ENCODE results near the gene PLA2G4E.

PLA2G4E gene

GRCh38 chr15:42063122-42063848 is 42.4 kb upstream of the PLA2G4E start:
- ATAC-seq = no peak
- no peak for TF ChIP-seq POU6F1 (CRISPR knock-in tag; IDR thresholded peaks at IDR 0.05; ENCODE audit: borderline replicate concordance, low read depth)
- TF ChIP-seq OSR1 (CRISPR knock-in tag; IDR thresholded peaks at IDR 0.05) = no peak
- no peak for TF ChIP-seq SNAI2 (CRISPR knock-in tag; IDR thresholded peaks at IDR 0.05)
- no peak for TF ChIP-seq GLIS3 (CRISPR knock-in tag; IDR thresholded peaks at IDR 0.05)
- TF ChIP-seq PPARA (CRISPR knock-in tag; IDR thresholded peaks at IDR 0.05; ENCODE audit: borderline replicate concordance) = no peak
- TF ChIP-seq PATZ1 (CRISPR knock-in tag; IDR thresholded peaks at IDR 0.05; ENCODE audit: borderline replicate concordance) = no peak
- no peak for TF ChIP-seq ZC3H10 (CRISPR knock-in tag; IDR thresholded peaks at IDR 0.05)

- ATAC-seq = no peak
These were observed 41.5 kb upstream of the PLA2G4E start for GRCh38 chr15:42062284-42062806.

DNA sequence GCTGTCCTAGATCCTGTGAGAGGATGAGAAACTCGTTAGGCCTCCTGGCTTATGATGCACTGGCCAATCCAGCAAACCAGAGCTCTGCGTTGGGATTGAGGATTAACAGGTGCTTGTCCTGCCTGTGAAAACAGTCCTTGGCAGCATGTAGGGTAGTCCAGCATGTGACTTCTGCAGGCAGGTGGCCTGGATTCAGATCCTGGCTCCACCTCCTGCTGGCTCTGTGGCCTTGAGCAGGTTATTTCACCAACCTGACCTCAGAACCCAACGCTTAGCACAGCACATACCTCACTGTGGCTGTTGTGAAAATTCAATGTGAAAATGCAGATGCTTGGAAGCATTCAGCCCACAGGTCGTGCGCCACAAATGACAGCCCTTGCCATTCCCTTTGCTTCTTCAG is 40.0 kb upstream of the PLA2G4E start:
- ATAC-seq = no peak
- no peak for TF ChIP-seq ZNF70 (CRISPR knock-in tag; IDR thresholded peaks at IDR 0.05)
- no peak for TF ChIP-seq TCF4 (CRISPR knock-in tag; IDR thresholded peaks at IDR 0.05; ENCODE audit: borderline replicate concordance)
- no peak for TF ChIP-seq ZFP3 (CRISPR knock-in tag; IDR thresholded peaks at IDR 0.05)
- TF ChIP-seq, protein P1, sequence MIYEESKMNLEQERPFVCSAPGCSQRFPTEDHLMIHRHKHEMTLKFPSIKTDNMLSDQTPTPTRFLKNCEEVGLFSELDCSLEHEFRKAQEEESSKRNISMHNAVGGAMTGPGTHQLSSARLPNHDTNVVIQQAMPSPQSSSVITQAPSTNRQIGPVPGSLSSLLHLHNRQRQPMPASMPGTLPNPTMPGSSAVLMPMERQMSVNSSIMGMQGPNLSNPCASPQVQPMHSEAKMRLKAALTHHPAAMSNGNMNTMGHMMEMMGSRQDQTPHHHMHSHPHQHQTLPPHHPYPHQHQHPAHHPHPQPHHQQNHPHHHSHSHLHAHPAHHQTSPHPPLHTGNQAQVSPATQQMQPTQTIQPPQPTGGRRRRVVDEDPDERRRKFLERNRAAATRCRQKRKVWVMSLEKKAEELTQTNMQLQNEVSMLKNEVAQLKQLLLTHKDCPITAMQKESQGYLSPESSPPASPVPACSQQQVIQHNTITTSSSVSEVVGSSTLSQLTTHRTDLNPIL (CRISPR knock-in tag; IDR thresholded peaks at IDR 0.05; ENCODE audit: low read depth) = no peak
- TF ChIP-seq ZNF565 (CRISPR knock-in tag; conservative IDR thresholded peaks at IDR 0.05; ENCODE audit: low read depth) = no peak
- TF ChIP-seq, protein P2, sequence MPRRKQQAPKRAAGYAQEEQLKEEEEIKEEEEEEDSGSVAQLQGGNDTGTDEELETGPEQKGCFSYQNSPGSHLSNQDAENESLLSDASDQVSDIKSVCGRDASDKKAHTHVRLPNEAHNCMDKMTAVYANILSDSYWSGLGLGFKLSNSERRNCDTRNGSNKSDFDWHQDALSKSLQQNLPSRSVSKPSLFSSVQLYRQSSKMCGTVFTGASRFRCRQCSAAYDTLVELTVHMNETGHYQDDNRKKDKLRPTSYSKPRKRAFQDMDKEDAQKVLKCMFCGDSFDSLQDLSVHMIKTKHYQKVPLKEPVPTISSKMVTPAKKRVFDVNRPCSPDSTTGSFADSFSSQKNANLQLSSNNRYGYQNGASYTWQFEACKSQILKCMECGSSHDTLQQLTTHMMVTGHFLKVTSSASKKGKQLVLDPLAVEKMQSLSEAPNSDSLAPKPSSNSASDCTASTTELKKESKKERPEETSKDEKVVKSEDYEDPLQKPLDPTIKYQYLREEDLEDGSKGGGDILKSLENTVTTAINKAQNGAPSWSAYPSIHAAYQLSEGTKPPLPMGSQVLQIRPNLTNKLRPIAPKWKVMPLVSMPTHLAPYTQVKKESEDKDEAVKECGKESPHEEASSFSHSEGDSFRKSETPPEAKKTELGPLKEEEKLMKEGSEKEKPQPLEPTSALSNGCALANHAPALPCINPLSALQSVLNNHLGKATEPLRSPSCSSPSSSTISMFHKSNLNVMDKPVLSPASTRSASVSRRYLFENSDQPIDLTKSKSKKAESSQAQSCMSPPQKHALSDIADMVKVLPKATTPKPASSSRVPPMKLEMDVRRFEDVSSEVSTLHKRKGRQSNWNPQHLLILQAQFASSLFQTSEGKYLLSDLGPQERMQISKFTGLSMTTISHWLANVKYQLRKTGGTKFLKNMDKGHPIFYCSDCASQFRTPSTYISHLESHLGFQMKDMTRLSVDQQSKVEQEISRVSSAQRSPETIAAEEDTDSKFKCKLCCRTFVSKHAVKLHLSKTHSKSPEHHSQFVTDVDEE (CRISPR knock-in tag; IDR thresholded peaks at IDR 0.05) = no peak
- no peak for TF ChIP-seq TOX (CRISPR knock-in tag; IDR thresholded peaks at IDR 0.05; ENCODE audit: borderline replicate concordance)

More at GRCh38 chr15:42062284-42062806, 41.5 kb upstream of the PLA2G4E start:
- TF ChIP-seq ISL1 (CRISPR knock-in tag; IDR thresholded peaks at IDR 0.05) (no peak), ZFP3 (CRISPR knock-in tag; IDR thresholded peaks at IDR 0.05) (no peak), ZNF565 (CRISPR knock-in tag; conservative IDR thresholded peaks at IDR 0.05; ENCODE audit: low read depth) (no peak), ZC3H10 (CRISPR knock-in tag; IDR thresholded peaks at IDR 0.05) (no peak), ZFP30 (CRISPR knock-in tag; IDR thresholded peaks at IDR 0.05) (no peak), CSDC2 (CRISPR knock-in tag; IDR thresholded peaks at IDR 0.05) (no peak), OSR1 (CRISPR knock-in tag; IDR thresholded peaks at IDR 0.05) (no peak), ZNF8 (CRISPR knock-in tag; IDR thresholded peaks at IDR 0.05) (no peak), ZNF70 (CRISPR knock-in tag; IDR thresholded peaks at IDR 0.05) (no peak), BACH2 (CRISPR knock-in tag; IDR thresholded peaks at IDR 0.05; ENCODE audit: borderline replicate concordance) (no peak), PPARA (CRISPR knock-in tag; IDR thresholded peaks at IDR 0.05; ENCODE audit: borderline replicate concordance) (no peak), ESRRG (CRISPR knock-in tag; IDR thresholded peaks at IDR 0.05) (no peak), POU6F1 (CRISPR knock-in tag; IDR thresholded peaks at IDR 0.05; ENCODE audit: borderline replicate concordance, low read depth) (no peak), ARNTL (CRISPR knock-in tag; IDR thresholded peaks at IDR 0.05; ENCODE audit: borderline replicate concordance, low read depth) (no peak)
- TF ChIP-seq, protein P2 (CRISPR knock-in tag; IDR thresholded peaks at IDR 0.05) = no peak
- TF ChIP-seq, protein P1 (CRISPR knock-in tag; IDR thresholded peaks at IDR 0.05; ENCODE audit: low read depth) = no peak
